DND-41 (cell line): Measurements from ENCODE around the gene HS2ST1.

Source experiments
- EZH2 ChIP-seq: IDR thresholded peaks from 3 replicates; pipeline ENCODE4 v1.6.1; 2012; ENCODE audit warnings: borderline replicate concordance, low read depth, mild to moderate bottlenecking, moderate library complexity, low read length, inconsistent platforms; ENCODE audit not compliant: severe bottlenecking
- TF ChIP-seq, protein P1 (sequence below): IDR thresholded peaks from 2 replicates; pipeline ENCODE4 v1.5.1; 2012; ENCODE audit warnings: borderline replicate concordance, low read length, moderate library complexity, mild to moderate bottlenecking; ENCODE audit not compliant: poor library complexity, severe bottlenecking; ENCODE audit errors: extremely low read depth

DNA sequence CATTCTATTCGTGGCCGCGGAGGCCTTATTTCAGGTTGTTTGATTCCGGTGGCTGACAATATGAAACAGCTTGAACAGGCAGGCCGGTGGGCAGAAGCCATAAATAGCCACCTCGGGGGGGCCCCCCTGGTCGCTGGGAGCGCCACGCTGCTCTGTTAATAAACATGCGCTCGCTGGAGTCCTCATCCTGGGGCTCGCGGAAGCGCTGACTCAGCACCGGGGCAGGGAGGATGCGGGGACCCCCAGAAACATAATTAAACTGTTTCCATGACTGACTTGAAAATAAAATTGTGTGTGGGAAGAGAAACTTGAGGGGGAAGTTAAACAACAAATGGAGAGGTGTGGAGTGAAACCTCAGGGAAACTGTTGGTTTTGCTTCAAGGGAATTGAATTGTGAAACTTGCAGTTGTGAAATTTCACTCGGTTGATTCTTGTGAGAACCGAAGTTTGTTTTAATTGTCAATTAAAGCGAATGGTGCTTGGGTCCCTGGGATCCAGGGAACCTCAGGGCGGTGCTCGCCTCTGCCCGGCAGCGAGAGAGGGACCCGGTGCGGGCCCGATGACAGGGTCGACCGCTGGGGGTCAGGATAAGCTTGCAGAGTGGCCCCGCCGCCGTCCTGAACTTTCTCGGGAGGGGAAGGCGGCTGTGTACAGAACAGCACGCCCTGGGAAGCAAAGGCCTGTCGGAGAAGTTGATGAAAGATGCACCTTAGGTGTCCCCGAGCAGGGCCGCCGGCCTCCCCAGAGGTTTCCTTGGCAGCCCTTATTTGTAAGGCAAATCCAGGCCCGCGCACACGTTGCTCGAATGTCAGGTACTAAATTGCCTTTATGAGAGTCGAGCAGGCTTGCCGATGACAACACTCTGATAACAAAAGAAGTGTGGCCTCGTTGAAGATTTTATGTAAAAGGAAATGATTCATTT is 237.3 kb downstream of the HS2ST1 start:
- TF ChIP-seq, protein P1, sequence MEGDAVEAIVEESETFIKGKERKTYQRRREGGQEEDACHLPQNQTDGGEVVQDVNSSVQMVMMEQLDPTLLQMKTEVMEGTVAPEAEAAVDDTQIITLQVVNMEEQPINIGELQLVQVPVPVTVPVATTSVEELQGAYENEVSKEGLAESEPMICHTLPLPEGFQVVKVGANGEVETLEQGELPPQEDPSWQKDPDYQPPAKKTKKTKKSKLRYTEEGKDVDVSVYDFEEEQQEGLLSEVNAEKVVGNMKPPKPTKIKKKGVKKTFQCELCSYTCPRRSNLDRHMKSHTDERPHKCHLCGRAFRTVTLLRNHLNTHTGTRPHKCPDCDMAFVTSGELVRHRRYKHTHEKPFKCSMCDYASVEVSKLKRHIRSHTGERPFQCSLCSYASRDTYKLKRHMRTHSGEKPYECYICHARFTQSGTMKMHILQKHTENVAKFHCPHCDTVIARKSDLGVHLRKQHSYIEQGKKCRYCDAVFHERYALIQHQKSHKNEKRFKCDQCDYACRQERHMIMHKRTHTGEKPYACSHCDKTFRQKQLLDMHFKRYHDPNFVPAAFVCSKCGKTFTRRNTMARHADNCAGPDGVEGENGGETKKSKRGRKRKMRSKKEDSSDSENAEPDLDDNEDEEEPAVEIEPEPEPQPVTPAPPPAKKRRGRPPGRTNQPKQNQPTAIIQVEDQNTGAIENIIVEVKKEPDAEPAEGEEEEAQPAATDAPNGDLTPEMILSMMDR, result no peak
- no peak for TF ChIP-seq EZH2
